GM10248 (cell line): Measurements from ENCODE around the gene CLMP.

ENCODE experiments used
- CTCF ChIA-PET: fragments of 300-600 bp; sonication (Branson Sonifier 250); formaldehyde crosslinking; extraction: SDS; loops from one replicate; lab custom pipeline; 2021; ENCODE audit warnings: antibody characterized with exemption; lab: Yijun Ruan, JAX
- POLR2A ChIA-PET: fragments of 350-650 bp; sonication (Branson Sonifier 250); formaldehyde crosslinking; extraction: SDS; loops from one replicate; lab custom pipeline; 2020; ENCODE audit warnings: antibody characterized with exemption; lab: Yijun Ruan, JAX
- DNase-seq: peaks from one replicate; pipeline ENCODE4 v3.0.0; 2012; ENCODE audit errors: extremely low spot score
- TF ChIP-seq, protein P1 (sequence below): IDR thresholded peaks from 2 replicates; pipeline ENCODE4 v1.5.1; 2012; ENCODE audit warnings: mild to moderate bottlenecking, low read depth; ENCODE audit errors: extremely low read depth, missing control alignments, control extremely low read depth

Gene CLMP

GRCh38 chr11:123145661-123146060 is 49.4 kb downstream of the CLMP start:
- POLR2A ChIA-PET: no interaction called here
- CTCF ChIA-PET: interaction anchor here (1.2 to 1.3 kb wide), 2 partner anchors 18 to 88 kb away, joined by 3 read pairs; no protein-coding TSS in a partner anchor
- TF ChIP-seq, protein P1, sequence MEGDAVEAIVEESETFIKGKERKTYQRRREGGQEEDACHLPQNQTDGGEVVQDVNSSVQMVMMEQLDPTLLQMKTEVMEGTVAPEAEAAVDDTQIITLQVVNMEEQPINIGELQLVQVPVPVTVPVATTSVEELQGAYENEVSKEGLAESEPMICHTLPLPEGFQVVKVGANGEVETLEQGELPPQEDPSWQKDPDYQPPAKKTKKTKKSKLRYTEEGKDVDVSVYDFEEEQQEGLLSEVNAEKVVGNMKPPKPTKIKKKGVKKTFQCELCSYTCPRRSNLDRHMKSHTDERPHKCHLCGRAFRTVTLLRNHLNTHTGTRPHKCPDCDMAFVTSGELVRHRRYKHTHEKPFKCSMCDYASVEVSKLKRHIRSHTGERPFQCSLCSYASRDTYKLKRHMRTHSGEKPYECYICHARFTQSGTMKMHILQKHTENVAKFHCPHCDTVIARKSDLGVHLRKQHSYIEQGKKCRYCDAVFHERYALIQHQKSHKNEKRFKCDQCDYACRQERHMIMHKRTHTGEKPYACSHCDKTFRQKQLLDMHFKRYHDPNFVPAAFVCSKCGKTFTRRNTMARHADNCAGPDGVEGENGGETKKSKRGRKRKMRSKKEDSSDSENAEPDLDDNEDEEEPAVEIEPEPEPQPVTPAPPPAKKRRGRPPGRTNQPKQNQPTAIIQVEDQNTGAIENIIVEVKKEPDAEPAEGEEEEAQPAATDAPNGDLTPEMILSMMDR: no peak
- DNase-seq: no peak

DNA sequence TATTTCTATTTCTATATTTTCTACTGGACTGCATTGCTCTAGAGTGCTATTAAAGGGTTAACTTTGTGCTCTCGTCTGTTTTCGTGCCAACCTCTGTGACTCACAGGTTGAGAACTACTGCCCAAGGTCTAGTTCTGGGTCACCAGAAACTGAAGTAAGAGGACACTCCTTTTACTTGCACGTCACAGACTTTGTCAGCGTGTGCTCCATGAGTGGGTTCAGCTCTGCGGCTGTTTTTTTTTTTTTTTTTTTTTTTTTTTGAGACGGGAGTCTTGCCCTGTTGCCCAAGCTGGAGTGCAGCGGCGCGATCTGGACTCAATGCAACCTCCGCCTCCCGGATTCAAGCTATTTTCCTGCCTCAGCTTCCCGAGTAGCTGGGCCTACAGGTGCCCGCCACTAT is 49.8 kb downstream of the CLMP start:
- ChIA-PET CTCF (interaction anchor here (1.2 to 1.3 kb wide), 2 partner anchors 19 to 88 kb away, joined by 3 read pairs; no protein-coding TSS in a partner anchor), POLR2A (no interaction called here)

DNA sequence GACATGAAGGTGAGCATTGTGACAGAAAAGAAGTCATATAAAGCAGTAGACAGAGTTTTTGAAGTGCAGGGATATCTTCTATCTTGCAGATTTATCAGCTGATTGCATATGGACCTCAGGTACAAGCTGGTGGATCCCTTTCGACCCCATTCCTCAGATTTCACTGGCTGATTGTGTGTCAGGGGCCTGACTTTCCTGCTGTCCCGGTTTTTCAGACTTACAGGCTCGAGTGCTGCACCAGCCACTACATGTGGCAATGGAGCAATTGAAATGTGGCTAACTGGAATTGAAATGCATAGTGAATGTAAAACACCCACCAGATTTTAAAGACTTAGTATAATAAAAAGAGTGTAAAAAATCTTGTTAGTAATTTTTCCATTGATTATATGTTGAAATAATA is 50.3 kb downstream of the CLMP start:
- DNase-seq: no peak

More for the DNA sequence above, 49.8 kb downstream of the CLMP start:
- TF ChIP-seq, protein P1: no peak
- no peak for DNase-seq

GRCh38 chr11:123143921-123144320 is 51.1 kb downstream of the CLMP start:
- TF ChIP-seq, protein P1: no peak
- CTCF ChIA-PET: interaction anchor here (0.7 to 1.1 kb wide), 2 partner anchors 21 to 563 kb away, joined by 3 read pairs; no protein-coding TSS in a partner anchor
- POLR2A ChIA-PET: no interaction called here
- no peak for DNase-seq

More for the DNA sequence above, 50.3 kb downstream of the CLMP start:
- ChIA-PET POLR2A (no interaction called here), CTCF (no interaction called here)
- TF ChIP-seq, protein P1: no peak

GRCh38 chr11:123143476-123143875 is 51.6 kb downstream of the CLMP start:
- DNase-seq: no peak
- TF ChIP-seq, protein P1: no peak
- POLR2A ChIA-PET: no interaction called here
- CTCF ChIA-PET: interaction anchor here (0.7 to 1.7 kb wide), 3 partner anchors 17 to 563 kb away, joined by 3 to 6 read pairs (median 3); no protein-coding TSS in a partner anchor

- TF ChIP-seq, protein P1: no peak
- POLR2A ChIA-PET: no interaction called here
- CTCF ChIA-PET: interaction anchor here (0.8 to 0.9 kb wide), 2 partner anchors 11 to 15 kb away, joined by 3 read pairs; no protein-coding TSS in a partner anchor
- DNase-seq: no peak
Measured at GRCh38 chr11:123139206-123139605, 55.8 kb downstream of the CLMP start.
